Smooth muscle cell (in vitro differentiated cells): ENCODE data around the gene SFN. TPM values are rescaled to one million over a fixed set of nuclear protein-coding genes. Genes with fewer than 3 reads are reported as not detected.

Source experiments
- DNase-seq: peaks from one replicate; lab custom pipeline; 2025; ENCODE audit not compliant: unreplicated experiment; lab: John Stamatoyannopoulos, UW
- H2AFZ ChIP-seq: fragments of 200-600 bp; sonication (generic); 2 replicates; pipeline ENCODE4 v1.6.0; 2016; ENCODE audit warnings: antibody characterized with exemption, low read depth, mild to moderate bottlenecking
- H3F3A ChIP-seq: fragments of 200-600 bp; sonication (generic); 2 replicates; pipeline ENCODE4 v1.6.0; 2017; ENCODE audit warnings: antibody characterized with exemption, low read depth
- H3K27ac ChIP-seq: fragments of 200-600 bp; sonication (generic); 2 replicates; pipeline ENCODE4 v1.5.1; 2016; ENCODE audit warnings: low read depth, mild to moderate bottlenecking
- H3K27me3 ChIP-seq: fragments of 200-600 bp; sonication (generic); 2 replicates; pipeline ENCODE4 v1.6.1; 2016; ENCODE audit warnings: low read depth, mild to moderate bottlenecking
- H3K36me3 ChIP-seq: fragments of 200-600 bp; sonication (generic); 2 replicates; pipeline ENCODE4 v1.5.1; 2016; ENCODE audit warnings: low read depth
- H3K4me1 ChIP-seq: fragments of 200-600 bp; sonication (generic); 2 replicates; pipeline ENCODE4 v1.5.1; 2016; ENCODE audit warnings: low read depth
- H3K4me2 ChIP-seq: fragments of 200-600 bp; sonication (generic); 2 replicates; pipeline ENCODE4 v1.6.0; 2016; ENCODE audit warnings: mild to moderate bottlenecking
- H3K4me3 ChIP-seq: fragments of 200-600 bp; sonication (generic); 2 replicates; pipeline ENCODE4 v1.5.1; 2016; ENCODE audit warnings: mild to moderate bottlenecking
- H3K79me2 ChIP-seq: fragments of 200-600 bp; sonication (generic); 2 replicates; pipeline ENCODE4 v1.6.0; 2016; ENCODE audit warnings: low read depth, mild to moderate bottlenecking
- H3K9ac ChIP-seq: fragments of 200-600 bp; sonication (generic); 2 replicates; pipeline ENCODE4 v1.6.0; 2016; ENCODE audit warnings: low read depth
- H3K9me3 ChIP-seq: fragments of 200-600 bp; sonication (generic); replicated peaks from 2 replicates; pipeline ENCODE4 v1.5.1; 2016; ENCODE audit warnings: low read depth
- H4K20me1 ChIP-seq: fragments of 200-600 bp; sonication (generic); 2 replicates; pipeline ENCODE4 v1.6.0; 2016; ENCODE audit warnings: low read depth
- WGBS: methylation state at CpG from one replicate; pipeline ENCODE4 v1.1.7; 2016; ENCODE audit warnings: low lambda C conversion rate; 5-methylcytosine and 5-hydroxymethylcytosine counted together
- polyA plus RNA-seq: library from polyadenylated mRNA; unstranded; fragments of >200 nt; fragmentation: Nextera tagmentation; extraction: Ambion mirVana; gene quantifications from 2 replicates; pipeline ENCODE4 v1.2.1, GENCODE V29; 2016
- total RNA-seq: library from RNA; depleted of rRNA; stranded (reverse); fragments of >200 nt; gene quantifications from 2 replicates; pipeline ENCODE4 v1.2.3, GENCODE V29; 2014
- TF ChIP-seq, protein P1 (sequence below): fragments of 200-600 bp; sonication (generic); IDR thresholded peaks from 2 replicates; pipeline ENCODE4 v1.5.1; 2017; ENCODE audit warnings: borderline replicate concordance, mild to moderate bottlenecking, antibody characterized with exemption; ENCODE audit not compliant: insufficient read depth, poor library complexity, severe bottlenecking

The SFN gene
- total and polyA plus RNA-seq, 2 experiments from 2014 or later = 110 to 112 TPM

DNA sequence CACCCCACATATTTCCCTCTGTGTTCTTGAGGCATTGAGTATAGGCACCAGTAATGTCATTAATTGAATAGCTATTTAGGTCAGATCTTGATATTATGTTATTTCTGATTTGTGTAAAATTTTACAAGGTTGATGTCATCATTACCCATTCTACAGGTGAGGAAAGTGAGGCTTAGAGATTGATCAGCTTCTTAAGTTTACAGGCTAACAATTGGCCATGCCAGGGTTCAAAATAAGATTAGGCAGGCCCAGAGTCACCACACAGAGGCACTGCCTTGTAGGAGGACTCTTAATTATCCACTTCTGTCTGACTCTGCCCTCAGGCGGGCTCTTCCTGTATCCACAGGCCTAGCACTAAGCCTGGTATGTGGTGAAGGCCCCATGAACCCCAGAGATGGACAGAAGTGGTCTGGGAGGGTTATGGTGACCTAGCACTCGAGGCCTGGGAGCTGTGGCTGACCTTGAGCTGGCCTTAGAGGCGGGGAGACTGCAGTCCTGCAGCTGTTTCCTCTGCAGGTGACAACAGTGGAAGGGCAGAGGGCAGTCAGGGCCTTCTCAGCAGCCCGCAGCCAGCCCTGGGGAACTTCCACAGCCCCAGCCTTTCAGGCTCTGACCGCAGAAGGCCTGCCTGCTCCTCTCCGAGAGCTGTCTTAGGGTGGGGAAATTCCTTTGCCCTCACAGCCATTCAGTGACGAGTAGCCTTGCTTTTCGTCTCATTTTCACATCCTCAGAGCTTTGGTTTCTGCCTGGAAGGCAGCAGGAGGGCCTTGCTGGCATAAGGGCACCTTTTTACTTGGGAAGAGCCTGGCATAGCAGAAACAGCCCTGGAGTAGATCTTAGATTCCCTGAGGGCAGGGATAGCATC lies 24.2 kb upstream of the SFN start:
- no peak overlapping the region for H3K4me2 ChIP-seq
- 80% methylated on average over 8 of the region's 8 CpGs for WGBS
- H4K20me1 ChIP-seq = peaks cover 7% of the 10 kb centered on the region
- H3K79me2 ChIP-seq = no peaks in the 10 kb centered on the region
- no peak overlapping the region for H3K27ac ChIP-seq
- no peak overlapping the region for H3K9ac ChIP-seq
- no peaks in the 10 kb centered on the region for H3F3A ChIP-seq
- no peak overlapping the region for H3K4me3 ChIP-seq
- TF ChIP-seq, protein P1, sequence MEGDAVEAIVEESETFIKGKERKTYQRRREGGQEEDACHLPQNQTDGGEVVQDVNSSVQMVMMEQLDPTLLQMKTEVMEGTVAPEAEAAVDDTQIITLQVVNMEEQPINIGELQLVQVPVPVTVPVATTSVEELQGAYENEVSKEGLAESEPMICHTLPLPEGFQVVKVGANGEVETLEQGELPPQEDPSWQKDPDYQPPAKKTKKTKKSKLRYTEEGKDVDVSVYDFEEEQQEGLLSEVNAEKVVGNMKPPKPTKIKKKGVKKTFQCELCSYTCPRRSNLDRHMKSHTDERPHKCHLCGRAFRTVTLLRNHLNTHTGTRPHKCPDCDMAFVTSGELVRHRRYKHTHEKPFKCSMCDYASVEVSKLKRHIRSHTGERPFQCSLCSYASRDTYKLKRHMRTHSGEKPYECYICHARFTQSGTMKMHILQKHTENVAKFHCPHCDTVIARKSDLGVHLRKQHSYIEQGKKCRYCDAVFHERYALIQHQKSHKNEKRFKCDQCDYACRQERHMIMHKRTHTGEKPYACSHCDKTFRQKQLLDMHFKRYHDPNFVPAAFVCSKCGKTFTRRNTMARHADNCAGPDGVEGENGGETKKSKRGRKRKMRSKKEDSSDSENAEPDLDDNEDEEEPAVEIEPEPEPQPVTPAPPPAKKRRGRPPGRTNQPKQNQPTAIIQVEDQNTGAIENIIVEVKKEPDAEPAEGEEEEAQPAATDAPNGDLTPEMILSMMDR = no peak
- H3K27me3 ChIP-seq = no peaks in the 10 kb centered on the region
- H3K9me3 ChIP-seq = no peaks in the 10 kb centered on the region
- H3K4me1 ChIP-seq = no peaks in the 10 kb centered on the region
- H3K36me3 ChIP-seq = no peaks in the 10 kb centered on the region
- H2AFZ ChIP-seq = no peak overlapping the region
- no peak for DNase-seq

GRCh38 chr1:26839339-26839722 lies 23.6 kb upstream of the SFN start:
- Histone ChIP-seq H4K20me1 (peaks cover 7% of the 10 kb centered on the region), H3K4me2 (no peak overlapping the region), H3K27me3 (no peaks in the 10 kb centered on the region), H3K4me3 (no peak overlapping the region), H3K79me2 (no peaks in the 10 kb centered on the region), H3F3A (no peaks in the 10 kb centered on the region), H3K36me3 (no peaks in the 10 kb centered on the region), H3K27ac (no peak overlapping the region), H3K9ac (no peak overlapping the region), H3K4me1 (no peaks in the 10 kb centered on the region), H2AFZ (no peak overlapping the region), H3K9me3 (no peaks in the 10 kb centered on the region)
- DNase-seq = no peak
- TF ChIP-seq, protein P1 = no peak
- WGBS = 100% methylated on average over 1 of the region's 1 CpG

DNA sequence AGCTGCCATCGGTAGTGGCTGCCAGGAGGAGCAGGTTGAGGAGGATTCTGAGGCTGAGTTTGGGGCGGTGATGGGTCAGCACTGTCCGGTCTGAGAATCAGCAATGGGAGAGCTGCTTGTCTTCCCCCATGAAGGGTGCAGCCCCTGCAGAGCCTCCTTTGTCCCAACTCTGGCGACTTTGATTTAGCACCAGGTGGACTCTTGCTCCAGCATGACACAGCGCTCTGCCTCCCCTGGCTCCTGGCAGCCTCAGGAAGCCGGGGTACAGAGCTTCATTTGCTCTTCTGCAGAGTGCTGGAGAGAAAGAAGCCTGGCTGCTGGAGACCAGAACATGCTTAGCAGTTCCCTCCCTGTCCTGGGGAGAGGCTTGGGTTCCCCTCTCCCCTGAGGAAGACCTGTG lies 23.2 kb upstream of the SFN start:
- TF ChIP-seq, protein P1 = no peak
- Histone ChIP-seq H3K4me2 (no peak overlapping the region), H3K9me3 (no peaks in the 10 kb centered on the region), H3K79me2 (no peaks in the 10 kb centered on the region), H3K36me3 (no peaks in the 10 kb centered on the region), H3F3A (no peaks in the 10 kb centered on the region), H3K4me1 (no peaks in the 10 kb centered on the region), H3K27me3 (no peaks in the 10 kb centered on the region), H3K9ac (no peak overlapping the region), H3K4me3 (no peak overlapping the region), H3K27ac (no peak overlapping the region), H4K20me1 (peaks cover 7% of the 10 kb centered on the region), H2AFZ (no peak overlapping the region)
- no peak for DNase-seq
- WGBS = 92% methylated on average over 6 of the region's 6 CpGs
